ENCODE data around the gene SRGAP2B. TPM values are rescaled to one million over a fixed set of nuclear protein-coding genes. Genes with fewer than 3 reads are reported as not detected.
"Not testable (repeated sequence)": the region's sequence is repeated elsewhere in the genome, so short reads cannot be mapped to it uniquely, and the experiment has no call there.

SRGAP2B gene
- total RNA-seq, 1 donor from 2014 or later: 9.4 TPM

- H3K27me3 ChIP-seq (ENCODE audit: low read depth); intact Hi-C loops (cut with micrococcal nuclease); H3K4me3 ChIP-seq: not testable (repeated sequence)
Measured at GRCh38 chr1:145114560-145115057, 19.5 kb upstream of the SRGAP2B start.

GRCh38 chr1:145112703-145113102 is 17.6 kb upstream of the SRGAP2B start:
- H3K27ac ChIP-seq (replicated peaks); H3K36me3 ChIP-seq; H3K4me1 ChIP-seq; H3K27me3 ChIP-seq (ENCODE audit: low read depth); H3K4me3 ChIP-seq; intact Hi-C loops (cut with micrococcal nuclease); DNase-seq; H3K9me3 ChIP-seq (replicated peaks): not testable (repeated sequence)

More at GRCh38 chr1:145114560-145115057, 19.5 kb upstream of the SRGAP2B start:
- H3K36me3 ChIP-seq; DNase-seq; H3K27ac ChIP-seq (replicated peaks); H3K9me3 ChIP-seq (replicated peaks); H3K4me1 ChIP-seq: not testable (repeated sequence)

GRCh38 chr1:145111674-145112073 is 16.5 kb upstream of the SRGAP2B start:
- H3K4me3 ChIP-seq; H3K9me3 ChIP-seq (replicated peaks); H3K36me3 ChIP-seq; H3K27ac ChIP-seq (replicated peaks); DNase-seq; intact Hi-C loops (cut with micrococcal nuclease); H3K27me3 ChIP-seq (ENCODE audit: low read depth); H3K4me1 ChIP-seq: not testable (repeated sequence)

GRCh38 chr1:145103294-145103693 is 8.2 kb upstream of the SRGAP2B start:
- H3K36me3 ChIP-seq; intact Hi-C loops (cut with micrococcal nuclease); H3K9me3 ChIP-seq (replicated peaks); H3K27ac ChIP-seq (replicated peaks); H3K4me3 ChIP-seq; H3K4me1 ChIP-seq; H3K27me3 ChIP-seq (ENCODE audit: low read depth); DNase-seq: not testable (repeated sequence)

- H3K36me3 ChIP-seq; H3K4me1 ChIP-seq; H3K27ac ChIP-seq (replicated peaks); intact Hi-C loops (cut with micrococcal nuclease); H3K4me3 ChIP-seq; DNase-seq; H3K27me3 ChIP-seq (ENCODE audit: low read depth); H3K9me3 ChIP-seq (replicated peaks): not testable (repeated sequence)
Measured at GRCh38 chr1:145101725-145102124, 6.6 kb upstream of the SRGAP2B start.

- H3K36me3 ChIP-seq; intact Hi-C loops (cut with micrococcal nuclease); H3K4me1 ChIP-seq; H3K27me3 ChIP-seq (ENCODE audit: low read depth); H3K9me3 ChIP-seq (replicated peaks): not testable (repeated sequence)
- DNase-seq: peak; percentile 21
- peak overlapping the region; percentile 64 for H3K4me3 ChIP-seq
- H3K27ac ChIP-seq (replicated peaks): peak overlapping the region; percentile 75
Measured at GRCh38 chr1:145094655-145095211, 395 bp downstream of the SRGAP2B start.

GRCh38 chr1:145093517-145094149 is 1.5 kb downstream of the SRGAP2B start:
- Histone ChIP-seq H3K27ac (replicated peaks) (peak overlapping the region; percentile 77), H3K4me3 (peak overlapping the region; percentile 64)
- H3K4me1 ChIP-seq; intact Hi-C loops (cut with micrococcal nuclease); H3K9me3 ChIP-seq (replicated peaks); H3K36me3 ChIP-seq; H3K27me3 ChIP-seq (ENCODE audit: low read depth): not testable (repeated sequence)
- DNase-seq: peak; percentile 74

GRCh38 chr1:145082483-145083255 is 12.5 kb downstream of the SRGAP2B start:
- H3K4me3 ChIP-seq; H3K36me3 ChIP-seq; H3K4me1 ChIP-seq; DNase-seq; H3K9me3 ChIP-seq (replicated peaks); H3K27me3 ChIP-seq (ENCODE audit: low read depth); H3K27ac ChIP-seq (replicated peaks); intact Hi-C loops (cut with micrococcal nuclease): not testable (repeated sequence)

- H3K4me1 ChIP-seq; intact Hi-C loops (cut with micrococcal nuclease); H3K4me3 ChIP-seq; DNase-seq; H3K36me3 ChIP-seq; H3K27ac ChIP-seq (replicated peaks); H3K9me3 ChIP-seq (replicated peaks); H3K27me3 ChIP-seq (ENCODE audit: low read depth): not testable (repeated sequence)
Measured at GRCh38 chr1:145080193-145080592, 14.9 kb downstream of the SRGAP2B start.

- H3K27ac ChIP-seq (replicated peaks); H3K9me3 ChIP-seq (replicated peaks); H3K4me1 ChIP-seq; intact Hi-C loops (cut with micrococcal nuclease); H3K4me3 ChIP-seq; H3K36me3 ChIP-seq; DNase-seq; H3K27me3 ChIP-seq (ENCODE audit: low read depth): not testable (repeated sequence)
Measured at GRCh38 chr1:145079737-145080136, 15.4 kb downstream of the SRGAP2B start.

- H3K4me1 ChIP-seq; H3K36me3 ChIP-seq; H3K27me3 ChIP-seq (ENCODE audit: low read depth); DNase-seq; H3K27ac ChIP-seq (replicated peaks); H3K9me3 ChIP-seq (replicated peaks); H3K4me3 ChIP-seq; intact Hi-C loops (cut with micrococcal nuclease): not testable (repeated sequence)
Measured at GRCh38 chr1:145078787-145079370, 16.2 kb downstream of the SRGAP2B start.

- H3K4me3 ChIP-seq; H3K27ac ChIP-seq (replicated peaks); H3K9me3 ChIP-seq (replicated peaks); DNase-seq; intact Hi-C loops (cut with micrococcal nuclease); H3K36me3 ChIP-seq; H3K27me3 ChIP-seq (ENCODE audit: low read depth); H3K4me1 ChIP-seq: not testable (repeated sequence)
Measured at GRCh38 chr1:145077872-145078786, 17.0 kb downstream of the SRGAP2B start.

- H3K27me3 ChIP-seq (ENCODE audit: low read depth); H3K27ac ChIP-seq (replicated peaks); H3K9me3 ChIP-seq (replicated peaks); DNase-seq; H3K4me3 ChIP-seq; H3K36me3 ChIP-seq; intact Hi-C loops (cut with micrococcal nuclease); H3K4me1 ChIP-seq: not testable (repeated sequence)
Measured at GRCh38 chr1:145076877-145077276, 18.3 kb downstream of the SRGAP2B start.

Measured in left ventricle myocardium inferior (tissue), 1 donor.